Peyer's patch (tissue), 4 donors: ENCODE results near the gene NANOG.
"Not testable (repeated sequence)": the region's sequence is repeated elsewhere in the genome, so short reads cannot be mapped to it uniquely, and the experiment has no call there.

Source experiments
- POLR2A ChIP-seq, 2 donors: fragments of 450-650 bp; IDR thresholded peaks; one replicate each; pipeline ENCODE4 v1.5.1; 2017; ENCODE audit warnings: antibody characterized with exemption in 2 of 2, mild to moderate bottlenecking in 2 of 2, moderate library complexity in 2 of 2
- TF ChIP-seq, protein P1 (sequence below), 6 experiments: fragments of 450-650 bp in 4 of 6; fragments of 200-600 bp in 2 of 6; sonication (generic) in 1 of 6; IDR thresholded peaks; one replicate each; pipeline ENCODE4 v1.5.1; 2017 to 2019; ENCODE audit warnings: antibody characterized with exemption in 6 of 6, mild to moderate bottlenecking in 3 of 6, moderate library complexity in 1 of 6

DNA sequence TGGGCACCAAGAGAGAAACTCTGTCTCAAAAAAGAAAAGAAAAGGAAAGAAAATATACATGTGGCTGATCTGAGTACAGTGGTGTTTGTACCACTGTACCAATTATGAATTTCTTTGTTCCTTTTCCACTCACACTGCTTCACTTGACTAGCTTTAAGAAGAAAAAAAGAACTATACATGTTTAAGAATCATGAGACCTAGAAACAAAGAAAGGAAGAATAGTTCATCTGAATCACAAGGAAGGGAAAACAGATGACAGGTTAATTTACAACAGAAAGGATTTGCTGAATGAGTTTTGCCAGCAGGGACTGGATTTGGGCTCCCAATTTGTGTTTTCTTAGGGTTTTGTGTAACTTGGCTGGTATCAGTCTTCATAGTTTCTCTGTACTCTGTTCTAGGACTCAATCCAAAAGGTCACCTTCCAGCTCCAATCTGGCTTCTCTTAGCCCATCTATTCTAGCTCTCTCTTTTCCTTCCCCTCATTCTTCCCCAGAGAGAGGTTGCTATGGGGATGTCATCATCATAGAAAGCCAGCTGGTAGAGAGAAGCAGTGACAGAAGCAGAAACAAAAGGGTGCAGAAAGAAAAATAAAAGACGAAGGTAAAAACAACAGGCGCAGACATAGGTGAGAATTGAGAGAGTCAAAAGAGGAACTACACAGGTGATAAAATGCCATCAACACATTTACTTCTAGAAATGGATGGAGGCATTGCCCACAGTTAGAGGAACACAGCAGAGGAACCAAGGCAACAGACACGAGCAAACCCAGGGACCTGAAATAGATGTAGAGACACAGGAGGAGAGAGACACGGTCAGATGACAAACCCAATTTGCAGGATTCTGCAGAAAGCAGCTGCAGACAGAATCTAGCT is 58.3 kb downstream of the NANOG start:
- TF ChIP-seq, protein P1, sequence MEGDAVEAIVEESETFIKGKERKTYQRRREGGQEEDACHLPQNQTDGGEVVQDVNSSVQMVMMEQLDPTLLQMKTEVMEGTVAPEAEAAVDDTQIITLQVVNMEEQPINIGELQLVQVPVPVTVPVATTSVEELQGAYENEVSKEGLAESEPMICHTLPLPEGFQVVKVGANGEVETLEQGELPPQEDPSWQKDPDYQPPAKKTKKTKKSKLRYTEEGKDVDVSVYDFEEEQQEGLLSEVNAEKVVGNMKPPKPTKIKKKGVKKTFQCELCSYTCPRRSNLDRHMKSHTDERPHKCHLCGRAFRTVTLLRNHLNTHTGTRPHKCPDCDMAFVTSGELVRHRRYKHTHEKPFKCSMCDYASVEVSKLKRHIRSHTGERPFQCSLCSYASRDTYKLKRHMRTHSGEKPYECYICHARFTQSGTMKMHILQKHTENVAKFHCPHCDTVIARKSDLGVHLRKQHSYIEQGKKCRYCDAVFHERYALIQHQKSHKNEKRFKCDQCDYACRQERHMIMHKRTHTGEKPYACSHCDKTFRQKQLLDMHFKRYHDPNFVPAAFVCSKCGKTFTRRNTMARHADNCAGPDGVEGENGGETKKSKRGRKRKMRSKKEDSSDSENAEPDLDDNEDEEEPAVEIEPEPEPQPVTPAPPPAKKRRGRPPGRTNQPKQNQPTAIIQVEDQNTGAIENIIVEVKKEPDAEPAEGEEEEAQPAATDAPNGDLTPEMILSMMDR (IDR thresholded peaks at IDR 0.05) = not testable (repeated sequence)
- not testable (repeated sequence) for TF ChIP-seq POLR2A (IDR thresholded peaks at IDR 0.05)
